Jurkat, Clone E6-1 (cell line): ENCODE measurements around the gene ASCL2.

Experiments used
- DNase-seq: peaks from one replicate; pipeline ENCODE4 v3.0.0-alpha.2; 2011; ENCODE audit warnings: low read depth, low spot score
- H3K4me3 ChIP-seq: 2 replicates; pipeline ENCODE4 v1.5.1; 2011; ENCODE audit warnings: mild to moderate bottlenecking, low read length, control low read depth, moderate library complexity

The ASCL2 gene

DNA sequence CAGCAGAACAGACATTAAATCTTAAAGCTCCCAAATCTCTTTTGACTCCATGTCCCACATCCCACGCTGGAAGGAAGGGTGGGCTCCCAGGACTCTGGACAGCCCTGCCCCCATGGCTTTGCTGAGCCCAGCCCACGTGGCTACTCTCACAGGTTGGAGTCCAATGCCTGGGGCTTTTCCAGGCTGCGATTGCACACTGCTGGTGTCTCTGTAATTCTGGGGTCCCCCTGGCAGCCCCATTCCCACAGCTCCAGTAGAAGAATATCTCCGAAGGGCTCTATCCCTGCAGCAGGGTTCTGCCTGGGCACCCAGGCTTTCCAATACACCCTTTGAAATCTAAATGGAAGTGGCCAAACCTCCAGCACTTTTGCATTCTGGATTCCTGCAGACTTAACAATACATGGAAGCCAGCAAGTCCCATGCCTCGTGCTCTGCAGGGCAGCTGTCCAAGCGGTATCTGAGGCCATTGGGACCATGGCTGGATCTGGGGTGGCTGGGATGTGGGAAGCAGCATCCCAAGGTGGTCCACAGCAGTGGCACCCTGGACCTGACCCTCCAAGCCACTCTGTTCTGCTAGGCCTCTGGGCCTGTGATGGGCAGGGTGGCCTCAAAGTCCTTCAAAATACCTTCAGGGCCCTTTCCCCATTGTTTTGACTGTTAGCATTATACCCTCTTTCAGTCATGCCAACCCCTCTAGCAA is 50.9 kb downstream of the ASCL2 start:
- DNase-seq: no peak

More for the DNA sequence above, 50.9 kb downstream of the ASCL2 start:
- no peak overlapping the region for H3K4me3 ChIP-seq
